Amniotic stem cell (primary cell): ENCODE results near the gene SDK1.
"Not testable (repeated sequence)": the region's sequence is repeated elsewhere in the genome, so short reads cannot be mapped to it uniquely, and the experiment has no call there.

Experiments used
- DNase-seq: peaks from one replicate; lab custom pipeline; 2025; lab: John Stamatoyannopoulos, UW

SDK1 gene

DNA sequence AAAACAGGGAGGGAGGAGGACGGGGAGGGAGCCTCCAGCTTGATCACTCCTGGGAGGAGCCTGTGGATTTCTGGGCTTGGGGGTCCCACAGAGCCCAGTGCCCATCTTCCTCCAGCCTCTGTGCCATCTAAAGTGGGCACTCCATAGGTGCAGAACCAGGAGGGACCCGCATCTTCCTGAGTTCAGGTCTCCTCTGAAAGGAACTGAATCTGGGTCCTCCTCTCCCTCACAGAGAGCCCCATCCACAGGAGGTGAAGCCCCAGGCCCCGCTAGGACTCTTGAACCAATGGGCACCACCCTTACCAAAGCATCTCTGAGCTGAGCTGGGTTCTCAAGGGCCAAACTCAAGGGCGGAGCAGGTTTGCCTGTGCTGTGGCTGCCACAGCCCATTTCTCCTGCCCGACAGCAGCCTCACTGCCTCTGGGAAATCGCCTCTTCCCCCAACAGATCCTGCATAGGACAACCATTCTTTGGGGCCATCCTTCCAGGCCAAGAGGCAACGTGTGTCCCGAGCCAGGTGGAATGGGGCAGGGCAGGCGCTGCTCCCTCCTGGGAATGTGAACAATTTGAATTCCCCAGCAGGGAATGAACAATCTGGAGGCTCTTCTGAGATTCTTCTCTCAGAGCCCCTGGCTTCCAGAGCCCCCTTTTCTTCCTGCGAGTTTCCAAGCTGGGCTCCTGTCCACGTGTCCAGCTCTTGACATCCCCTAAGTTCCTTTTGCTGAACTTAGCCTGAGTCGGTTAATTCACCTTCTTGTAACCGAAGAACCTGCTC, 970.1 kb downstream of the SDK1 start:
- no peak for DNase-seq

DNA sequence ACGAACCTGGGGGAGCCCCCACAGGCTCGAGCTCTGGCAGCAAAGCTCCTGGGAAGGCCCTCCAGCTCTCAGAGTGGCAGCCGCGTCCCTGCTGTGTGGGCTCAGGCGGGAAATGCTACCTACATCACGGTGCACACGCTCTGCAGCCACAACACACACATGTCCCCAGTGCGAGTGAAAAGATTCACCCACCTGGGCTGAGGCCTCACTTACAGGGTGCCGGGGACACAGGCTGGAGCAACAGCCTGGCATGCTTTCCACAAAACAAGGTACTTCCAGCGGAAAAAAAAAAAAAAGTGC, 970.6 kb downstream of the SDK1 start:
- no peak for DNase-seq

- no peak for DNase-seq
These were observed 971.1 kb downstream of the SDK1 start for GRCh38 chr7:4272141-4272540.

- no peak for DNase-seq
These were observed 972.6 kb downstream of the SDK1 start for GRCh38 chr7:4273566-4274230.

DNA sequence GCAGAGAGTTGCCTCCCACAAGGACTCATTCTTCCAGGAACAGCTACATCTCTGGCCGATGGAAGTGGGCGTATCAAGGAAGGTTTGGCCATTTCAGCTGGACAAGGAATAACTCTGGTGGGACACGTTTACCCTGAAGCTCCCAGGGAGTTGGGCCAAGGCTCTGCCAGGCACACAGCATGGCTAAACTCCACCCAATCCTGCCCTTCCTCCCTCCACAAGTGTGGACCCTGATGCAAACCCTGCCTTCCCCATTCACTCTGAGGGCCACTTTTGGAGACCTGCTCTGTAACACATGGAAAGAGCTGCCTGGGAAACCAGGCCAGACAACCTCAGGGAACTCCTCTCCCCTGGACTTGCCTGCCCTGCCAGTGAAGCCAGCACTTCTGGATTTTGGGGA, 973.2 kb downstream of the SDK1 start:
- no peak for DNase-seq

DNA sequence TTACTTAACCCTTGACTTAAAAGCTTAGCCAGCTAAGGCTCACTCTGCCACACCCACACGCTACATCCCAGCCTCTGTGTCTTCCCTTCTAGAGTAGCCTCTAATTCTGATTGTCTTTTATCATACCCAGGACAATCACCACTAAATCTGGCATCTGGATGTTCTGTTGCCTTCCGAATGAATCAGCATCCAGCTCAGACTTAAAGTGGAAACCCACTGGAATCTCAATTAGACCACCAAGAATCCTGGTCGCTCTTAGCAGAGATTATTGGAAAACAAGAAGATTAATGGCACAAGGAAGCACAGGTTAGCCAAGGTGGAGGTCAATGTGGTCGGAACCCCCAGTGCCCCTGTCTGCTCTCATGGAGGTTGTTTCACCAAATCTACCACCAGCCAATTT, 976.9 kb downstream of the SDK1 start:
- no peak for DNase-seq

- DNase-seq, result no peak
These were observed 978.2 kb downstream of the SDK1 start for GRCh38 chr7:4279216-4279615.

DNA sequence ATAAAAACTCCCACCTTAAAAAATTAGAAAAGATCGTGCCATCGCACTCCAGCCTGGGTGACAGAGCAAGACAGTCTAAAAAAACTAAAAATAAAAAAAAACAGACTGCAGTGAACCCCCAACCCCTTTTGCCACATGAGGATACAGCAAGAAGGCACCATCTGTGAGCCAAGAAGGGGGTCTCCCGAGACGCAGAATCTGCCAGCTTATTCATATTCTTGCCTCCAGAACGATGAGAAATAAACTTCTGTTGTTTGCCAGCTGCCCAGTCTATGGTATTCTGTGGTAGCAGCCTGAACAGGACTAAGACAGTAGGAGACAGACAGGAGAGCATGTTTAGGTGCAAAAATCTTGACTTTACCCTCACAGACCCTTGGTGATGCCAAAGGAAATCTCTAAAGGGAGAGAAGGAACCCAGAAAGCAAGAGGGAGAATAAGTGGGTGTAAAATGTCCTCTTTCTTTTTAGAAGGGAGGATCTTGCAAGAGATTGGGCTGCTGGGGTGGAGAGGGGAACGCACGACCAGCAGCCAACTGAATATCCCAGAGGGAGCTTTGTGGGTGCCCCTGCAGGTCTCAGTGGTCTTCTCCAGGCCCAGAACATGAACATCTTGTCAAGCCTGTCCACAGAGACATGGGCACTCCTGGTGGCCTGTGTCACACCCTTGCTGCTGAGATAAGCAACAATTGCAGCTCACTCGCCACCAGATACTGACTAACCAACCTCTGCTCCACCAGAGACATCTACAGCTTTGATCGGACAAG, 980.4 kb downstream of the SDK1 start:
- DNase-seq, result no peak

GRCh38 chr7:4282434-4283223, 981.6 kb downstream of the SDK1 start:
- no peak for DNase-seq

- no peak for DNase-seq
These were observed 985.3 kb downstream of the SDK1 start for GRCh38 chr7:4286351-4286750.

DNA sequence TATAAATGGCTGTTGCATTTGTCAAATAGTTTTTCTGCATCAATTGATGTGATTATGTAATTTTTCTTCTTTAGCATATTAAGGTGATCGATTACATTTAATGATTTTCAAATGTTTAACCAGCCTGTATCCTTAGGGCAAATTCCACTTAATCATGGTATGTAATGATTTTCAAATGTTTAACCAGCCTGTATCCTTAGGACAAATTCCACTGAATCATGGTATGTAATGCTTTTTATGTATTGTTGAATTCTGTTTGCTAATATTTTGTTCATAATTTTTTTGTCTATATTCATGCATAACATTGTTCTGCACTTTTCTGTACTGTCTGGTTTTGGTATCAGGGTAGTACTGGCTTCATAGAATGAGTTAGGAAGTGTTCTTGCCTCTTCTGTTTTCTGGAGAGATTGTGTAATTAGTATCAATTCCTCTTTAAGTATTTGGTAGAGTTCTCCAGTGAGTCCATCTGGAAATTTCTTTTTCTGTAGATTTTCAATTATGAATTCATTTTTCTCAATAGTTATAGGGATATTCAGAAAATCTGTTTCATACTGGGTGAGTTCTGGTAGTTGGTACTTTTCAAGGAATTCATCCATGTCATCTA, 987.8 kb downstream of the SDK1 start:
- DNase-seq, result no peak

DNA sequence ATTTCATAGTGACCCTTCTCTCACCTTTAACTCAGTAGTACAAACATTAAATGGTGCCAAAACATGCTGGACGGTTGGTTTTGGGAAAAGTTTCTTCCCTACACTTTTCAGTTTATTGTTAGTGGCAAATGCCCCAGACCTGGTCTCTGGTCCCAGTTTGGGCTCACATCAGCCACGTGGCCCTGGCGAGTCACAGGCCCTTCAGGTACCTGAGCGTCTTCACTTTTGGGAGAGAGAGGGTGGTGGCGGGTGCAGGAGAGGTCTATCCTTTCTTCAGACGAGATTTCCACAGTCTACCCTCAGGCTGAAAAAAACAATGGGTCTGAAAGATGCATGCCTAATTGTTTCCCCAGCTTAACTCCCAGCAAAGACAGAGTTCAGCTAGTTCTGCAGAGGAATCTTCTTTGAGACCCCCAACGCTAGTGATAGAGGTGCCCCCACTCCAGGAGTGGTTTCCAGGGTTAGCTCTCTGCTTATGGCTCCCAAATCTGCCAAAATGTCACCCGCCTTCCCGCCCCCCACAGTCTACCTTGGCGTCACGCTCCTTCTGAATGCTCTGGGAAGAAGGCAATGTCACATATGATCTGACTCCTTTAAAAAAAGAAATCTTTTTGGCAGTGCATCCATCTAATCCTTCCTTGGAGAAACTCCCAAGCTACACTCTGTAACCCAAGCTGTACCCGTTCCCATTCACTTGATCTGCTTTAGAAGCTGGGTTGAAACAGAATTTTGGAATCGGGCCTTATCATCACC, 996.3 kb downstream of the SDK1 start:
- no peak for DNase-seq

DNA sequence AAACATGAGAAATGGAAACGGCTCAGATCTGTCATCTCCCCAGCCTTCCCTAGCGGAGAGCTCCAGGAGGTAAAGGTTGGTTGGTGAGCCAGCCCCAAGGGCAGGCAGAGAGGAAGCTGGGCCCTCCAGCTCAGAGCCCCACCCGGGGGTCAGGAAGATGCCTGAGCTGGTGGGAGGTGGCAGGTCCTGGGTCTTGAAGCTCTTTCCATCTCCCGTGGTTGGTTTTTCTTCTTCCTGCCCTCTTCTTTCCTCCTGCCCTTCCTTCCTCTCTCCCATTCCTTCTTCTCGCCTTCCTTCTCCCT, 996.8 kb downstream of the SDK1 start:
- no peak for DNase-seq

GRCh38 chr7:4299431-4299830, 998.4 kb downstream of the SDK1 start:
- DNase-seq, result no peak

DNA sequence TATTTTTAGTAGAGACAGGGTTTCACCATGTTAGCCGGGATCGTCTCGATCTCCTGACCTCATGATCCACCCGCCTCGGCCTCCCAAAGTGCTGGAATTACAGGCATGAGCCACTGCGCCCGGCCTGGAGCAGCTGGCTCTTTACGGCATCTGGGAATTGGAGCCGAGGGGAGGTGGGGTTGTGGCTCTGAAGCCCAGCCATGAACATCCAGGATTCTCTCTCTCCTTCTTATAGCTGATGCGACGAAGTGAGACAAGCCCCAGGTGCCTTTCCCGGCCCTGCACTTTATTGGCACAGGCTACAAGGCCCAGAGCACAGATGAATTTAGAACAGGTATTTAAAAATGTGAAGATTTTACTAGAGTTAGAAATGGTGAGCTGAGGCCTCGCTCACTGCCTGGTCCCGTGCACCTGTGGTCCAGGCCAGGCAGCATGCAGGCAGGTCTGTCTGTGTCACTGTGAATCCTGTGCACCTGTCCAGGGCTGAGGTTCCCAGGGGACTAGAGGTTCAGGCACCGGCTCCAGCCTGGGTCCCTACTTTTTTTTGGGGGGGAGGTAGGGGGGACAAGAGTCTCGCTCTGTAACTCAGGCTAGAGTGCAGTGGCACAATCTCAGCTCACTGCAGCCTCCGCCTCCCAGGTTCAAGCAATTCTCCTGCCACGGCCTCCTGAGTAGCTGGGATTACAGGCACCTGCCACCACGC, 1001.3 kb downstream of the SDK1 start:
- no peak for DNase-seq

DNA sequence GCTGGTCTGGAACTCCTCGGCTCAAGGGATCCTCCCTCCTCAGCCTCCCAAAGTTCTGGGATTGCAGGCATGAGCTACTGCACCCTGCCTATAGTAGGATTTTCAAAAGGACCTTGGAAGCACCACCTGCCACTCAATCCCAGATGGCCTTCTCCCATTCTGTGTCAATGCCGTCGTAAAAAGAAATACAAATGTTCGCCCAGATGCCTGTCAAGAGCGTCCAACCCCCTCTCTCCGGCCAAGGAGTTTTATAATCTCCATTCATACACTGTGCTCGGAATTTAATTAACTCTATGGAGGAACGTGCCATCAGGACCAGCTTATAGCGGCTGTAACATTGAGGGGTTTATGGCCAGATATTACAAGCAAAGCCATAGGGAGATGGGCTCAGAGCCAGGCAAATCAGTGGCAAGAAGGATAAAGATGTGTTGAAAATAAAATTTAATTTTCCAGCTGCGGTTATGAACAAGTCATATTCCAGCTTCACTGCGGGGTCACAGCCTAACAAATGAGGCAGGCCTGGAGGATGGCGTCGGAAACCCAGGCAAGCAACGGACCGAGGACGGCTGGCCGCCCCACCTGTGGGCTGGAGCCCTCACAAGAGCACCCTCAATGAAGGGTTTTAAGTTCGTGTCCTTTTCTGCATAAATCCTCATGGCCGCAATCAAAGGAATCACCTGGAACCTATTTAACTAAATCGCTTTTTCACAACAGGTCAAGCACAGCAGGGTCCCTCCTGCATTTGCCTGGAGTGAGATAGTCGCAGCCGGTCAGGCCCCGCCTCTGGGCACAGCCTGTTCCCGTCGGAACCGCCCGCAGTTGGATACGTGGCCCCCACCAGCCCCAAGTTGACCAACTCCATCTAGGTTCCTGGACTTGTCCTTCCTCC, 1006.5 kb downstream of the SDK1 start:
- DNase-seq, result no peak

- DNase-seq, result no peak
These were observed 1007.1 kb downstream of the SDK1 start for GRCh38 chr7:4308205-4308590.

- not testable (repeated sequence) for DNase-seq
These were observed 1012.9 kb downstream of the SDK1 start for GRCh38 chr7:4313911-4314310.

DNA sequence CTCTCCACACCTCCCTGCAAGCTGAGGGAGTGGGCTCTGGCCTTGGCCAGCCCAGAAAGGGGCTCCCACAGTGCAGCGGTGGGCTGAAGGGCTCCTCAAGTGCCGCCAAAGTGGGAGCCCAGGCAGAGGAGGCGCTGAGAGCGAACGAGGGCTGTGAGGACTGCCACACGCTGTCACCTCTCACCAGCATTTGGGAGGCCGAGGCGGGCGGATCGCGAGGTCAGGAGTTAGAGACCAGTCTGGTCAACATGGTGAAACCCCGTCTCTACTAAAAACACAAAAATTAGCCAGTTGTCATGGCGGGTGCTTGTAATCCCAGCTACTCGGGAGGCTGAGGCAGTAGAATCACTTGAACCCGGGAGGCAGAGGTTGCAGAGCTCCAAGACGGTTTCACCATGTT, 1013.3 kb downstream of the SDK1 start:
- DNase-seq, result not testable (repeated sequence)
